Kidney (tissue), 14 donors: ENCODE results near the gene CDC34. TPM values are rescaled to one million over a fixed set of nuclear protein-coding genes. Genes with fewer than 3 reads are reported as not detected.
A peak's percentile ranks its signal among the peaks of the same experiment; 100 is the strongest.

Source experiments
- DNase-seq, 5 donors: peaks; one replicate each; pipeline ENCODE4 v3.0.0-alpha.2; 2013 to 2020
- FAIRE-seq: peaks from 2 replicates; lab custom pipeline; 2012; peaks lifted over from hg19 to GRCh38; lab: Jason Lieb, UNC
- H3K27ac ChIP-seq, 2 donors: one replicate each; pipeline ENCODE4 v1.7.0; 2013; ENCODE audit warnings: low read depth in 2 of 2, low read length in 2 of 2, inconsistent platforms in 1 of 2
- H3K27me3 ChIP-seq: one replicate; pipeline ENCODE4 v1.7.1; 2013; ENCODE audit warnings: low read length, inconsistent platforms; ENCODE audit not compliant: control insufficient read depth, insufficient read depth
- H3K36me3 ChIP-seq, 3 donors: one replicate each; pipeline versions ENCODE4 v1.7.0 to v1.7.1; 2013; ENCODE audit warnings: low read length in 3 of 3, control low read depth in 1 of 3, inconsistent platforms in 1 of 3; ENCODE audit not compliant: insufficient read depth in 3 of 3, control insufficient read depth in 2 of 3
- H3K4me1 ChIP-seq, 3 donors: one replicate each; pipeline versions ENCODE4 v1.7.0 to v1.7.1; 2013; ENCODE audit warnings: low read length in 3 of 3, inconsistent platforms in 1 of 3, low read depth in 1 of 3; ENCODE audit not compliant: control insufficient read depth in 2 of 3, insufficient read depth in 2 of 3
- H3K4me3 ChIP-seq, 3 donors: one replicate each; pipeline versions ENCODE4 v1.7.0 to v1.8.1; 2013; ENCODE audit warnings: low read length in 3 of 3, control low read depth in 1 of 3, inconsistent platforms in 1 of 3
- H3K9ac ChIP-seq, 3 donors: one replicate each; pipeline versions ENCODE4 v1.7.0 to v1.7.1; 2013; ENCODE audit warnings: low read length in 3 of 3, control low read depth in 1 of 3, inconsistent platforms in 1 of 3
- H3K9me3 ChIP-seq, 3 donors: one replicate each; pipeline versions ENCODE4 v1.7.0 to v1.7.1; 2013; ENCODE audit warnings: low read length in 3 of 3, control low read depth in 1 of 3, inconsistent platforms in 1 of 3; ENCODE audit not compliant: control insufficient read depth in 2 of 3, insufficient read depth in 1 of 3
- CTCF ChIP-seq: IDR thresholded peaks from 3 replicates; pipeline ENCODE4 v1.5.1; 2012; ENCODE audit warnings: mild to moderate bottlenecking, moderate library complexity, borderline replicate concordance; ENCODE audit not compliant: insufficient read depth; ENCODE audit errors: extremely low read depth
- intact Hi-C: fragments of 100-400 bp; cut with DNase I; formaldehyde crosslinking; loops from one replicate; pipeline ENCODE4 v1.11.1; 2022
- polyA plus RNA-seq: library from polyadenylated mRNA; stranded (reverse); fragments of 350-450 nt; fragmentation: Illumina TruSeq; extraction: RNeasy Lipid Tissue Mini Kit (QIAGEN cat#74804); gene quantifications from one replicate; pipeline ENCODE4 v1.2.3, GENCODE V29; 2014; ENCODE audit warnings: low read depth, low replicate concordance; ENCODE audit not compliant: insufficient read depth
- total RNA-seq: library from RNA; stranded (reverse); fragmentation: NEBNext Ultra II Directional; extraction: Animal tissue kit (Norgen Biotek cat#: 25700); gene quantifications from one replicate; pipeline ENCODE4 v1.2.1, GENCODE V29; 2021
- donor health status: control.
- donor health status: control.
- donor health status: control.
- donor health status: control.
- donor health status: control.
- donor health status: DM: yes; HTN: yes; CAD: no.
- donor health status: Normal renal cell carcinoma (clear cell type).

Gene CDC34
- total and polyA plus RNA-seq, 2 donors from 2014 or later: 33.8 to 72.3 TPM

GRCh38 chr19:588093-588740, 56.7 kb downstream of the CDC34 start:
- Histone ChIP-seq H3K9ac (no peak overlapping the region), H3K36me3 (no peaks in the 10 kb centered on the region), H3K4me3 (no peak overlapping the region), H3K27ac (no peak overlapping the region), H3K4me1 (peaks cover 0 to 3% (median 0%) of the 10 kb centered on the region in 3 donors), H3K27me3 (no peaks in the 10 kb centered on the region), H3K9me3 (no peaks in the 10 kb centered on the region)
- peak; percentile 26 for TF ChIP-seq CTCF
- peak; percentile 74 to 88 (median 79) for DNase-seq
- no peak for FAIRE-seq
- intact Hi-C loops: no loop called here

DNA sequence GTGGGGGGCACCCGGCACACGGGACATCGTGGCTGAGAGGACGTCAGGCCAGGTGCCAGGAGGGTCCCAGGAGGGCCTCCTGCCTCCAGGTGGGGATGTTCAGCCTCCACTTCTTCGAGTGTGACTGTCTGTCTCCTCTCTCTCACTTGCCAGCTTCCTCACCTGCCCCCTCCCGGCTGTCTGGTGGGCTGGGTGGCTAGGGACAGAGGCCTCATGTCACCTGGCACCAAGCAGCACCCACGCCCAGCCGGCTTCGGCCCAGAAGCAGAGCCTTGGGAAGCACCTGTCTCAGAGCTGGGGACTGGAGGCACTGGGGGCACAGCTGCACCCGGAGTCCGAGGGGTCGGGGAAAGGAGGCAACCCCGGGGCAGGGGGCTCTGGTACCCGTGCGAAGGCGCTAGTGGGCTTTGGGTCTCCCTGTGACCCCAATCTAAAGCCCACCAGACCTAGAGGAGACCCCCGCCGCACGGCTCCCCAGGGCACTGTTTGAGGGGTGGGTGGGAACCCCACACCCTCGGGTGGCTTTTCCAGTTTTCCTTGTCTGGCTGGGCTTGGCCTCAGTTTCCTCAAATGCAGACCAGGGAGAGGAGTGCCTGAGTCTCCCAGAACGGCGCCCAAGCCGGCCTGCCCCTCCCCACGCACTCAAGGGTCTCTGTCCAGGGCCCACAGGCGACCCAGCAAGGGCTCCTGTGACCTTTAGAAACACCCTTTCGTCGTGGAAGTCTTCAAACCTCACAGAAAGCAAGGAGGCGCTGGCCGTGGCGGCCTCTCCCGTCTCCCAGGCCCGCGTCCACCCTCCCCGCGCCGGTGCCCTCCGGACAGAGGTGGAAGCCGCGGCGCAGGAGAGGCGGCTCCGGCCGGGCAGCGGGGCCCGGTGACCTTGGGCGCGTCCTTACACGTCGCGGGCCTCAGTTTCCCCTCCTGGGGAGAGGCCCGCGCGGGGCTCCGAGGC, 57.5 kb downstream of the CDC34 start:
- intact Hi-C loops: no loop called here

GRCh38 chr19:589693-590395, 58.3 kb downstream of the CDC34 start, which contains the start of gene HCN2:
Gene HCN2 (plus strand): TSS chr19:589881. CDS start chr19:589946, 65 bp downstream.
- Histone ChIP-seq H3K4me3 (no peak within 1 kb of the TSS), H3K9me3 (no peaks in the 10 kb centered on the region), H3K27me3 (no peaks in the 10 kb centered on the region), H3K9ac (no peak within 1 kb of the TSS), H3K27ac (no peak within 1 kb of the TSS), H3K4me1 (peaks cover 0 to 3% (median 0%) of the 10 kb centered on the region in 3 donors), H3K36me3 (no peaks in the 10 kb centered on the region)
- no peak for TF ChIP-seq CTCF
- intact Hi-C loops: no loop called here
- no peak for DNase-seq
- no peak for FAIRE-seq

More for the DNA sequence above, 57.5 kb downstream of the CDC34 start:
- H3K27ac ChIP-seq: no peak overlapping the region
- H3K36me3 ChIP-seq: no peaks in the 10 kb centered on the region
- H3K9ac ChIP-seq: no peak overlapping the region
- no peaks in the 10 kb centered on the region for H3K27me3 ChIP-seq
- H3K4me3 ChIP-seq: no peak overlapping the region
- no peaks in the 10 kb centered on the region for H3K9me3 ChIP-seq
- no peak for TF ChIP-seq CTCF
- H3K4me1 ChIP-seq: peaks cover 0 to 3% (median 0%) of the 10 kb centered on the region in 3 donors
- DNase-seq: no peak
- FAIRE-seq: no peak
